Hepatocyte (in vitro differentiated cells): ENCODE results near the gene ZNF750. TPM values are rescaled to one million over a fixed set of nuclear protein-coding genes. Genes with fewer than 3 reads are reported as not detected.
"Not testable (repeated sequence)": the region's sequence is repeated elsewhere in the genome, so short reads cannot be mapped to it uniquely, and the experiment has no call there.

Experiments
- DNase-seq: peaks from one replicate; pipeline ENCODE4 v3.0.0-alpha.2; 2016; ENCODE audit warnings: low spot score
- H2AFZ ChIP-seq: fragments of 200-600 bp; sonication (generic); 2 replicates; pipeline ENCODE4 v1.6.0; 2016; ENCODE audit warnings: antibody characterized with exemption, mild to moderate bottlenecking
- H3K27ac ChIP-seq: fragments of 200-600 bp; sonication (generic); 2 replicates; pipeline ENCODE4 v1.5.1; 2016; ENCODE audit warnings: mild to moderate bottlenecking
- H3K27me3 ChIP-seq: fragments of 200-600 bp; sonication (generic); 2 replicates; pipeline ENCODE4 v1.6.1; 2016
- H3K36me3 ChIP-seq: fragments of 200-600 bp; sonication (generic); replicated peaks from 2 replicates; pipeline ENCODE4 v1.5.1; 2016; ENCODE audit warnings: low read depth; ENCODE audit not compliant: insufficient read depth
- H3K4me1 ChIP-seq: fragments of 200-600 bp; sonication (generic); 2 replicates; pipeline ENCODE4 v1.5.1; 2016; ENCODE audit warnings: mild to moderate bottlenecking, moderate library complexity; ENCODE audit not compliant: insufficient read depth
- H3K4me2 ChIP-seq: fragments of 200-600 bp; sonication (generic); 2 replicates; pipeline ENCODE4 v1.6.0; 2016
- H3K4me3 ChIP-seq: fragments of 200-600 bp; sonication (generic); 2 replicates; pipeline ENCODE4 v1.5.1; 2016; ENCODE audit warnings: mild to moderate bottlenecking
- H3K79me2 ChIP-seq: fragments of 200-600 bp; sonication (generic); 2 replicates; pipeline ENCODE4 v1.6.0; 2017; ENCODE audit warnings: mild to moderate bottlenecking
- H3K9me2 ChIP-seq: fragments of 200-600 bp; sonication (generic); replicated peaks from 2 replicates; pipeline ENCODE4 v1.6.0; 2017; ENCODE audit warnings: mild to moderate bottlenecking; ENCODE audit not compliant: insufficient read depth
- H3K9me3 ChIP-seq: fragments of 200-600 bp; sonication (generic); 2 replicates; pipeline ENCODE4 v1.5.1; 2016; ENCODE audit warnings: low read depth, mild to moderate bottlenecking
- H4K20me1 ChIP-seq: fragments of 200-600 bp; sonication (generic); 2 replicates; pipeline ENCODE4 v1.6.0; 2016; ENCODE audit warnings: mild to moderate bottlenecking; ENCODE audit not compliant: insufficient read depth, poor library complexity, severe bottlenecking
- CTCF ChIP-seq: fragments of 200-600 bp; sonication (generic); IDR thresholded peaks from 2 replicates; pipeline ENCODE4 v1.5.1; 2016; ENCODE audit warnings: antibody characterized with exemption, mild to moderate bottlenecking; ENCODE audit not compliant: poor library complexity
- EZH2 ChIP-seq: fragments of 200-600 bp; sonication (generic); IDR thresholded peaks from 2 replicates; pipeline ENCODE4 v1.6.1; 2016; ENCODE audit warnings: antibody characterized with exemption, mild to moderate bottlenecking, borderline replicate concordance
- EZH2phosphoT487 ChIP-seq: fragments of 200-600 bp; sonication (generic); IDR thresholded peaks from one replicate; pipeline ENCODE4 v1.6.1; 2018; ENCODE audit warnings: antibody characterized with exemption, mild to moderate bottlenecking, low read depth, moderate library complexity; ENCODE audit not compliant: unreplicated experiment, severe bottlenecking
- WGBS: methylation state at CpG from one replicate; pipeline ENCODE4 v1.1.6; 2016; ENCODE audit warnings: low lambda C conversion rate; ENCODE audit errors: missing lambda C conversion rate; 5-methylcytosine and 5-hydroxymethylcytosine counted together
- polyA plus RNA-seq: library from polyadenylated mRNA; unstranded; fragments of >200 nt; fragmentation: Nextera tagmentation; extraction: Ambion mirVana; gene quantifications from 2 replicates; pipeline ENCODE4 v1.2.1, GENCODE V29; 2016
- total RNA-seq: library from RNA; depleted of rRNA; stranded (reverse); fragments of >200 nt; gene quantifications from 2 replicates; pipeline ENCODE4 v1.2.3, GENCODE V29; 2014

The ZNF750 gene
- total and polyA plus RNA-seq, 2 experiments from 2014 or later, result 0.27 to 2.1 TPM

- no peak for TF ChIP-seq EZH2
- no peak for TF ChIP-seq CTCF
- TF ChIP-seq EZH2phosphoT487, result no peak
- no peak overlapping the region for H3K4me2 ChIP-seq
- no peaks in the 10 kb centered on the region for H3K27me3 ChIP-seq
- WGBS, result 88% methylated on average over 26 of the region's 27 CpGs
- H2AFZ ChIP-seq, result no peak overlapping the region
- H3K9me2 ChIP-seq, result no peaks in the 10 kb centered on the region
- no peaks in the 10 kb centered on the region for H3K9me3 ChIP-seq
- H3K27ac ChIP-seq, result no peak overlapping the region
- H3K79me2 ChIP-seq, result no peaks in the 10 kb centered on the region
- peaks cover under 1% of the 10 kb centered on the region for H3K4me1 ChIP-seq
- DNase-seq, result no peak
- H4K20me1 ChIP-seq, result no peaks in the 10 kb centered on the region
- no peak overlapping the region for H3K4me3 ChIP-seq
- no peaks in the 10 kb centered on the region for H3K36me3 ChIP-seq
These were observed 52.6 kb downstream of the ZNF750 start for GRCh38 chr17:82787081-82787848.

DNA sequence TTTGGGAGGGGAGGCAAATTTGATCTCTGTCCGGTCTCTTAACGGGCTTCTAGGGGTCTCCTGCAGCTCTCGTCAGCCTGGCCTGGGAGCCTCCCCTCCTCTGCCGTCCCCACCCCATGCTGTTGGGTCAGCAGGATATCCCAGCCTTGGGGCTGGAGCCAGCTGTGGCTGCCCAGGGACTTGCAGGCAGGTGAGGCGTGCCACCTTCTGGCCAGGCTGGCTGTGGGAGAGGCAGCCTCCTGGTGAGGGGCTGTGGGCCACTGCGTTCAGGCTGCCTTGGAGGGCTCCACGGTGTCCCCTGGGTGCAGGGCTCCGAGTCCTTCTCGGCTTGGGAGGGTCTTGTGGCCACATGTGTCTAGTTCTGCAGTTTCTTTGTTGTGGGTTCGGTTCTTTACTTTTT is 53.4 kb downstream of the ZNF750 start:
- WGBS, result 96% methylated on average over 10 of the region's 10 CpGs
- no peak overlapping the region for H3K4me2 ChIP-seq
- TF ChIP-seq EZH2, result no peak
- TF ChIP-seq CTCF, result no peak
- no peak for TF ChIP-seq EZH2phosphoT487
- H4K20me1 ChIP-seq, result no peaks in the 10 kb centered on the region
- H3K36me3 ChIP-seq, result no peaks in the 10 kb centered on the region
- H3K27ac ChIP-seq, result no peak overlapping the region
- no peaks in the 10 kb centered on the region for H3K9me3 ChIP-seq
- H3K27me3 ChIP-seq, result no peaks in the 10 kb centered on the region
- H3K9me2 ChIP-seq, result no peaks in the 10 kb centered on the region
- H2AFZ ChIP-seq, result no peak overlapping the region
- H3K4me1 ChIP-seq, result peaks cover 4% of the 10 kb centered on the region
- H3K4me3 ChIP-seq, result no peak overlapping the region
- no peaks in the 10 kb centered on the region for H3K79me2 ChIP-seq
- no peak for DNase-seq

DNA sequence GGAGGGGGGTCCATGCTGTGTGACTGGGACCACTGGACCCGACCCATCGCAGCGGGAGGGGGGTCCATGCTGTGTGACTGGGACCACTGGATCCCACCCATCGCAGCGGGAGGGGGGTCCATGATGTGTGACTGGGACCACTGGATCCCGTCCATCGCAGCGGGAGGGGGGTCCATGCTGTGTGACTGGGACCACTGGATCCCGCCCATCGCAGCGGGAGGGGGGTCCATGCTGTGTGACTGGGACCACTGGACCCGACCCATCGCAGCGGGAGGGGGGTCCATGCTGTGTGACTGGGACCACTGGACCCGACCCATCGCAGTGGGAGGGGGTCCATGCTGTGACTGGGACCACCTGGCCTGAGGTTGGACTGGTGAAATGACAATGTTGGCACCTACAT is 54.2 kb downstream of the ZNF750 start:
- 100% methylated on average over 1 of the region's 16 CpGs for WGBS

DNA sequence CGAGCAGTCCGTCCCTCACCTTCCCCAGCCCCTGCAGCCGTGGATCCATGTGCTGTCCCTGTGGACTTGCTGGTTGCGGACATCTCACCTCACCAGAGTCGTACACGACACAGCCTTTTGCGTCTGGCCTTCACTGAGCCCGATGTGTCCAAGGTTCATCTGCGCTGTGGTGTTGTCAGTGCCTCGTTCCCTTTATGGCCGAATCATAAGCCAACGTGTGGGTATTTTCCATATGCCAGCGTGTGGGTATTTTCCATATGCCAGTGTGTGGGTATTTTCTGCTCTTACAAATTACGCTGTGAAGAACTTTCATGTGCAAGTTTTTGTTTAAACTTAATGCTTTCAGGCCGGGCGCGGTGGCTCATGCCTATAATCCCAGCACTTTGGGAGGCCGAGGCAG is 56.3 kb downstream of the ZNF750 start:
- no peak for DNase-seq
- no peaks in the 10 kb centered on the region for H3K9me2 ChIP-seq
- no peak overlapping the region for H3K27ac ChIP-seq
- no peaks in the 10 kb centered on the region for H3K79me2 ChIP-seq
- H3K4me1 ChIP-seq, result peaks cover 4% of the 10 kb centered on the region
- TF ChIP-seq EZH2phosphoT487 (no peak), EZH2 (no peak), CTCF (no peak)
- 96% methylated on average over 18 of the region's 18 CpGs for WGBS
- no peaks in the 10 kb centered on the region for H4K20me1 ChIP-seq
- no peaks in the 10 kb centered on the region for H3K9me3 ChIP-seq
- H3K4me2 ChIP-seq, result no peak overlapping the region
- no peaks in the 10 kb centered on the region for H3K27me3 ChIP-seq
- H3K4me3 ChIP-seq, result no peak overlapping the region
- H3K36me3 ChIP-seq, result no peaks in the 10 kb centered on the region
- H2AFZ ChIP-seq, result no peak overlapping the region

More for the DNA sequence above, 54.2 kb downstream of the ZNF750 start:
- not testable (repeated sequence) for H2AFZ ChIP-seq, H3K4me1 ChIP-seq, H3K4me3 ChIP-seq, H4K20me1 ChIP-seq, H3K27me3 ChIP-seq, H3K27ac ChIP-seq, H3K79me2 ChIP-seq, H3K9me2 ChIP-seq, DNase-seq, H3K4me2 ChIP-seq, H3K36me3 ChIP-seq, H3K9me3 ChIP-seq
